Lower lobe of right lung (tissue), 2 donors: ENCODE results near the gene RFC4. TPM values are rescaled to one million over a fixed set of nuclear protein-coding genes. Genes with fewer than 3 reads are reported as not detected.
A peak's percentile ranks its signal among the peaks of the same experiment; 100 is the strongest.

ENCODE experiments used
- ATAC-seq, 2 donors: fragments of 200-7000 bp; cut with Tn5 transposase; one replicate each; pipeline ENCODE4 v1.9.1; 2020 to 2022; ENCODE audit warnings: mild to moderate bottlenecking in 2 of 2, moderate library complexity in 2 of 2
- DNase-seq: peaks from one replicate; pipeline ENCODE4 v3.0.0-alpha.2; 2020
- H3K27ac ChIP-seq: fragments of 200-600 bp; one replicate; pipeline ENCODE4 v1.8.0; 2022
- H3K27me3 ChIP-seq: fragments of 200-600 bp; one replicate; pipeline ENCODE4 v1.8.0; 2022; ENCODE audit warnings: low read depth
- H3K36me3 ChIP-seq: fragments of 200-600 bp; one replicate; pipeline ENCODE4 v1.8.0; 2022; ENCODE audit warnings: mild to moderate bottlenecking
- H3K4me1 ChIP-seq: fragments of 200-600 bp; one replicate; pipeline ENCODE4 v1.8.0; 2022
- H3K4me3 ChIP-seq: fragments of 200-600 bp; one replicate; pipeline ENCODE4 v1.8.0; 2022; ENCODE audit warnings: mild to moderate bottlenecking
- H3K9me3 ChIP-seq: fragments of 200-600 bp; one replicate; pipeline ENCODE4 v1.8.0; 2022
- CTCF ChIP-seq: fragments of 200-600 bp; IDR thresholded peaks from one replicate; pipeline ENCODE4 v1.8.0; 2022; ENCODE audit warnings: antibody characterized with exemption, mild to moderate bottlenecking
- intact Hi-C: fragments of 100-400 bp; cut with DNase I; formaldehyde crosslinking; loops from one replicate; pipeline ENCODE4 v1.11.0; 2022
- total RNA-seq: library from RNA; stranded (reverse); fragmentation: NEBNext Ultra II Directional; extraction: Animal tissue kit (Norgen Biotek cat#: 25700); gene quantifications from one replicate; pipeline ENCODE4 v1.2.1, GENCODE V29; 2021
- donor health status: DM: no; HTN: yes; CAD: no; lungs with severe emphysema.

RFC4 gene
- total RNA-seq, 1 donor from 2014 or later, result 8.4 TPM

GRCh38 chr3:186772701-186773417, 33.4 kb downstream of the RFC4 start:
- no peaks in the 10 kb centered on the region for H3K9me3 ChIP-seq
- H3K4me1 ChIP-seq, result peaks cover 14% of the 10 kb centered on the region
- peak; percentile 89 to 92 for ATAC-seq
- peak overlapping the region; percentile 60 for H3K27ac ChIP-seq
- TF ChIP-seq CTCF, result no peak
- DNase-seq, result peak; percentile 88
- intact Hi-C loops, result no loop called here
- H3K36me3 ChIP-seq, result no peaks in the 10 kb centered on the region
- peaks cover 6% of the 10 kb centered on the region for H3K27me3 ChIP-seq
- H3K4me3 ChIP-seq, result peak overlapping the region; percentile 63

- intact Hi-C loops, result no loop called here
Observed at GRCh38 chr3:186772281-186772694, 34.0 kb downstream of the RFC4 start.

GRCh38 chr3:186760897-186761447, 45.3 kb downstream of the RFC4 start:
- DNase-seq (no peak), ATAC-seq (no peak)
- no peaks in the 10 kb centered on the region for H3K4me1 ChIP-seq
- no peak overlapping the region for H3K27ac ChIP-seq
- H3K9me3 ChIP-seq, result no peaks in the 10 kb centered on the region
- TF ChIP-seq CTCF, result no peak
- no peaks in the 10 kb centered on the region for H3K36me3 ChIP-seq
- no peak overlapping the region for H3K4me3 ChIP-seq
- peaks cover 9% of the 10 kb centered on the region for H3K27me3 ChIP-seq
- intact Hi-C loops, result no loop called here

More at GRCh38 chr3:186772281-186772694, 34.0 kb downstream of the RFC4 start:
- ATAC-seq, result peak; percentile 46 to 54
- no peak for TF ChIP-seq CTCF
- Histone ChIP-seq H3K9me3 (no peaks in the 10 kb centered on the region), H3K27ac (peak overlapping the region; percentile 60), H3K36me3 (no peaks in the 10 kb centered on the region), H3K4me3 (peak overlapping the region; percentile 63), H3K27me3 (peaks cover 6% of the 10 kb centered on the region), H3K4me1 (peaks cover 14% of the 10 kb centered on the region)
- no peak for DNase-seq

GRCh38 chr3:186760141-186760833, 46.0 kb downstream of the RFC4 start:
- no peak for ATAC-seq
- Histone ChIP-seq H3K27me3 (peaks cover 9% of the 10 kb centered on the region), H3K36me3 (no peaks in the 10 kb centered on the region), H3K9me3 (no peaks in the 10 kb centered on the region), H3K27ac (no peak overlapping the region), H3K4me1 (no peaks in the 10 kb centered on the region), H3K4me3 (no peak overlapping the region)
- DNase-seq, result no peak
- no peak for TF ChIP-seq CTCF
- intact Hi-C loops, result no loop called here

- Histone ChIP-seq H3K9me3 (no peaks in the 10 kb centered on the region), H3K27me3 (peaks cover 9% of the 10 kb centered on the region), H3K36me3 (no peaks in the 10 kb centered on the region), H3K4me3 (no peak overlapping the region), H3K27ac (no peak overlapping the region), H3K4me1 (no peaks in the 10 kb centered on the region)
- intact Hi-C loops, result no loop called here
- TF ChIP-seq CTCF, result no peak
- ATAC-seq, result no peak
- DNase-seq, result no peak
Observed at GRCh38 chr3:186759231-186759930, 46.9 kb downstream of the RFC4 start.
